GM10847 (cell line): ENCODE measurements around the gene AMDHD1.

ENCODE experiments used
- POLR2A ChIP-seq: IDR thresholded peaks from 2 replicates; pipeline ENCODE4 v1.6.1; 2011; ENCODE audit not compliant: insufficient read length; ENCODE audit errors: extremely low read depth

AMDHD1 gene

GRCh38 chr12:95955549-95956159 lies 12.5 kb downstream of the AMDHD1 start:
- no peak for TF ChIP-seq POLR2A

GRCh38 chr12:95956557-95957145 lies 13.5 kb downstream of the AMDHD1 start:
- TF ChIP-seq POLR2A = no peak

GRCh38 chr12:95959107-95959506 lies 16.0 kb downstream of the AMDHD1 start:
- TF ChIP-seq POLR2A = no peak

GRCh38 chr12:95960241-95960640 lies 17.1 kb downstream of the AMDHD1 start:
- no peak for TF ChIP-seq POLR2A

- TF ChIP-seq POLR2A = no peak
Measured at GRCh38 chr12:95962222-95962621, 19.1 kb downstream of the AMDHD1 start.

- no peak for TF ChIP-seq POLR2A
Measured at GRCh38 chr12:95963096-95963495, 20.0 kb downstream of the AMDHD1 start.

- TF ChIP-seq POLR2A = no peak
Measured at GRCh38 chr12:95966287-95966870, 23.2 kb downstream of the AMDHD1 start.

GRCh38 chr12:95967301-95967700 lies 24.2 kb downstream of the AMDHD1 start:
- no peak for TF ChIP-seq POLR2A

- no peak for TF ChIP-seq POLR2A
Measured at GRCh38 chr12:95970905-95971304, 27.8 kb downstream of the AMDHD1 start.

GRCh38 chr12:95972832-95973456 lies 29.8 kb downstream of the AMDHD1 start:
- TF ChIP-seq POLR2A = no peak

- no peak for TF ChIP-seq POLR2A
Measured at GRCh38 chr12:95974358-95974757, 31.2 kb downstream of the AMDHD1 start.

- no peak for TF ChIP-seq POLR2A
Measured at GRCh38 chr12:95975491-95975890, 32.4 kb downstream of the AMDHD1 start.

- TF ChIP-seq POLR2A = no peak
Measured at GRCh38 chr12:95976416-95976832, 33.3 kb downstream of the AMDHD1 start.

GRCh38 chr12:95977764-95978305 lies 34.7 kb downstream of the AMDHD1 start:
- TF ChIP-seq POLR2A = no peak

- TF ChIP-seq POLR2A = no peak
Measured at GRCh38 chr12:95978351-95978750, 35.2 kb downstream of the AMDHD1 start.

GRCh38 chr12:95978774-95979173 lies 35.6 kb downstream of the AMDHD1 start:
- TF ChIP-seq POLR2A = no peak

- TF ChIP-seq POLR2A = no peak
Measured at GRCh38 chr12:95980437-95980836, 37.3 kb downstream of the AMDHD1 start.

- no peak for TF ChIP-seq POLR2A
Measured at GRCh38 chr12:95982602-95983001, 39.5 kb downstream of the AMDHD1 start.
